Stomach (tissue), 9 donors: ENCODE data around the gene DDR1. TPM values are rescaled to one million over a fixed set of nuclear protein-coding genes. Genes with fewer than 3 reads are reported as not detected.
A peak's percentile ranks its signal among the peaks of the same experiment; 100 is the strongest.

Source experiments
- DNase-seq, 2 donors: peaks; one replicate each; pipeline versions ENCODE4 v3.0.0 to v3.0.0-alpha.2; 2013 to 2019
- H3K27ac ChIP-seq, 5 donors: fragments of 200-600 bp in 4 of 5; sonication (generic) in 4 of 5; one replicate each; pipeline ENCODE4 v1.5.1; 2013 to 2019; ENCODE audit warnings: mild to moderate bottlenecking in 1 of 5, moderate library complexity in 1 of 5
- H3K27me3 ChIP-seq, 3 donors: fragments of 200-600 bp; sonication (generic); one replicate each; pipeline ENCODE4 v1.5.1; 2017 to 2019; ENCODE audit warnings: mixed run types in 1 of 3
- H3K36me3 ChIP-seq, 4 donors: fragments of 200-600 bp; sonication (generic); 1 replicate in 3 of 4; 2 replicates in 1 of 4; pipeline ENCODE4 v1.5.1; 2016 to 2019
- H3K4me1 ChIP-seq, 4 donors: fragments of 200-600 bp; sonication (generic); one replicate each; pipeline ENCODE4 v1.5.1; 2016 to 2019
- H3K4me3 ChIP-seq, 4 donors: fragments of 200-600 bp; sonication (generic) in 3 of 4; one replicate each; pipeline ENCODE4 v1.5.1; 2016 to 2019; ENCODE audit warnings: mild to moderate bottlenecking in 1 of 4
- H3K9me3 ChIP-seq, 4 donors: fragments of 200-600 bp; sonication (generic); one replicate each; pipeline ENCODE4 v1.5.1; 2016 to 2019
- EP300 ChIP-seq: sonication (generic); formaldehyde crosslinking; IDR thresholded peaks from one replicate; pipeline ENCODE4 v1.6.1; 2017; ENCODE audit warnings: antibody characterized with exemption
- POLR2A ChIP-seq, 4 donors: fragments of 450-650 bp; IDR thresholded peaks; one replicate each; pipeline ENCODE4 v1.6.1; 2016; ENCODE audit warnings: antibody characterized with exemption in 4 of 4, control low read depth in 2 of 4, mild to moderate bottlenecking in 1 of 4, moderate library complexity in 1 of 4
- POLR2AphosphoS5 ChIP-seq, 3 donors: sonication (generic); formaldehyde crosslinking; IDR thresholded peaks; one replicate each; pipeline ENCODE4 v1.6.1; 2016; ENCODE audit warnings: antibody characterized with exemption in 3 of 3
- WGBS, 5 donors: extraction: QIAGEN DNeasy Blood & Tissue Kit in 3 of 5; methylation state at CpG; one replicate each; pipeline versions ENCODE4 v1.1.5 to v1.1.7; 2013 to 2018; 5-methylcytosine and 5-hydroxymethylcytosine counted together
- intact Hi-C: fragments of 100-400 bp; cut with DNase I; formaldehyde crosslinking; loops from one replicate; pipeline ENCODE4 v1.15.1; 2023; ENCODE audit warnings: low total_unique reads
- polyA plus RNA-seq, 3 donors: library from polyadenylated mRNA; stranded (reverse); fragments of 200-250 nt; gene quantifications; one replicate each; pipeline ENCODE4 v1.2.3, GENCODE V29; 2013
- total RNA-seq, 5 donors: library from RNA; depleted of rRNA; stranded (reverse); fragments of >200 nt; gene quantifications; one replicate each; pipeline versions ENCODE4 v1.1.0 to v1.2.3, GENCODE V29; 2014 to 2016
- TF ChIP-seq, protein P1 (sequence below), 7 experiments: fragments of 450-650 bp in 4 of 7; fragments of 200-600 bp in 3 of 7; sonication (generic) in 3 of 7; IDR thresholded peaks; one replicate each; pipeline ENCODE4 v1.5.1; 2016 to 2019; ENCODE audit warnings: antibody characterized with exemption in 7 of 7, control low read depth in 2 of 7, mild to moderate bottlenecking in 1 of 7
- donor health status: healthy with polysubstance abuse.
- donor health status: Bipolar disorder and iron deficiency.
- donor health status: healthy.

Gene DDR1
- total and polyA plus RNA-seq, 8 donors: 17.6 to 144 (median 82.4) TPM

DNA sequence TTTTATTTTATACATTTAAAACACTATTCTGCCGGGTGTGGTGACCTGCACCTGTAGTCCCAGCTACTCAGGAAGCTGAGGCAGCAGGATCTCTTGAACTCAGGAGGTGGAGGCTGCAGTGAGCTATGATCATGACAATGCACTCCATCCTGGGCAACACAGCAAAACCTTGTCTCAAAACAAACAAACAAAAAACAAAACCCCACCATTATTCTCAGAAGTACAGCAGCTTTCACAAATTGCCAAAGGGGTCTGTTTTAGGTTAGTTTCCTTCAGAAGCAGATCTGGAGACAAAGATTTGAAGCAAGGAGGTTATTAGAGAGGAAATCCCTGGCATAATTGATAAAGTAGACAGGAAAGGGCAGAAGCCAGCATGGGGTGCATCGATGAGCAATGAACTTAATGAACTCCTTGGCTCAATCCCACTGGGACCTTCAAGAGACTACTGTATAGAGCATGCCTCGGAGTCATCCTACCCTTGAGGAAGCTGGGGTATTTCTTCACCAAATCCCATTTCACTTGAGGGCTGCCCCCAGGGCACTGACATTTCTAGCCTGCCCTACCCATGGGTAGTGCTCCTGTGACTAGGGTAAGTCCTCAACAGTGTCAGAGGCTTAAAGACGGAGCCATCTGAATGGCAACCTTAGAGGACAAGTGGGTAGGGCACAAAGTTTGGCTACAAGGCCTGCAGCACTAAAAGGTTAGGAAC lies 43.2 kb upstream of the DDR1 start:
- Histone ChIP-seq H3K27ac (peak overlapping the region in 1 of 5 donors; percentile 61), H3K9me3 (no peaks in the 10 kb centered on the region), H3K36me3 (no peaks in the 10 kb centered on the region), H3K27me3 (no peaks in the 10 kb centered on the region), H3K4me1 (peaks cover 42 to 73% (median 61%) of the 10 kb centered on the region in 4 donors), H3K4me3 (no peak overlapping the region)
- TF ChIP-seq POLR2A (IDR thresholded peaks at IDR 0.05) (no peak), POLR2AphosphoS5 (IDR thresholded peaks at IDR 0.05) (no peak), EP300 (no peak)
- TF ChIP-seq, protein P1, sequence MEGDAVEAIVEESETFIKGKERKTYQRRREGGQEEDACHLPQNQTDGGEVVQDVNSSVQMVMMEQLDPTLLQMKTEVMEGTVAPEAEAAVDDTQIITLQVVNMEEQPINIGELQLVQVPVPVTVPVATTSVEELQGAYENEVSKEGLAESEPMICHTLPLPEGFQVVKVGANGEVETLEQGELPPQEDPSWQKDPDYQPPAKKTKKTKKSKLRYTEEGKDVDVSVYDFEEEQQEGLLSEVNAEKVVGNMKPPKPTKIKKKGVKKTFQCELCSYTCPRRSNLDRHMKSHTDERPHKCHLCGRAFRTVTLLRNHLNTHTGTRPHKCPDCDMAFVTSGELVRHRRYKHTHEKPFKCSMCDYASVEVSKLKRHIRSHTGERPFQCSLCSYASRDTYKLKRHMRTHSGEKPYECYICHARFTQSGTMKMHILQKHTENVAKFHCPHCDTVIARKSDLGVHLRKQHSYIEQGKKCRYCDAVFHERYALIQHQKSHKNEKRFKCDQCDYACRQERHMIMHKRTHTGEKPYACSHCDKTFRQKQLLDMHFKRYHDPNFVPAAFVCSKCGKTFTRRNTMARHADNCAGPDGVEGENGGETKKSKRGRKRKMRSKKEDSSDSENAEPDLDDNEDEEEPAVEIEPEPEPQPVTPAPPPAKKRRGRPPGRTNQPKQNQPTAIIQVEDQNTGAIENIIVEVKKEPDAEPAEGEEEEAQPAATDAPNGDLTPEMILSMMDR (IDR thresholded peaks at IDR 0.05): no peak
- WGBS, 5 donors: 69 to 78% (median 72%) methylated on average over 4 of the region's 4 CpGs
- DNase-seq: no peak
- intact Hi-C loops: no loop called here

DNA sequence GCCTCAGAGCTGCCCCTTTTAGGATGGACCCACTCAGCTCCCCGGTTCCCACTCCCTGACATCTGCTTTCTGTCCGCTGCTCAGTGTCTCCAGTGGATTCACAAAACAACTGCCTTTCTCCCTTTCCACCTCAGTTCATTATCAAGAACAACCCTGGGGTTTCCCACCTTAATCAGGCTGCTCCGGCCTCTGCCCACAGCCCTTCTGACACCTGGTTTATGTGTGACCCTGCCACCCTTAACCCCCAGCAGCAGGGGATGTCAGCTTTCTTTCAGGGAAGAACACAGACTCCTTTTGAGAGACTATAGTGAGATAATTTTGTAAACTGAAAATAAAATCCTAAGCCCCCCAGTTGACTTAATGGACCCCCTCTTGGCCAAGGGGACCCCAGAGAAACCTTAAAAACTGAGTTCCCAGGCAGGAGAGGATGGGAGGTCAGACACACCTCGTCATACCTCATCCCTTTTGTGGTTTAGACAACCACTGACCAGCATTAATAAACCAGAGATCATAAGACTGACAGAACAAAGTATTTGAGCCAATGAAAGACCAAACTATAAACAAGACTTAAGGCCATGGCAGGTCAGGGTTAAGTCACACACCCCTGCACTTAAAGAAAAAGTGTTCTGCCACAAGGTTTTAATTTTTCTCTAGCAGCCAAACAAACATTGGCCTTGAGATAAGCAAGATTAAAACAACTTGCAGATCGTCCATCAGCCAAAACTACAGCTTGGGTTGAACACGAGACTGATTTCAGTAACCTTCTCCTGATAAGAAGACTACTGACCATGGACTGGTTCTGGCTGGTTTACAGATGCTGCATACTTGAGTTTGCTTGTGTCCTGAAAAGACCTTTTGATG lies 42.4 kb upstream of the DDR1 start:
- intact Hi-C loops: no loop called here
- H3K36me3 ChIP-seq: no peaks in the 10 kb centered on the region
- H3K4me1 ChIP-seq: peaks cover 42 to 67% (median 57%) of the 10 kb centered on the region in 4 donors
- WGBS, 5 donors: 43 to 53% (median 51%) methylated on average over 6 of the region's 6 CpGs
- H3K27me3 ChIP-seq: no peaks in the 10 kb centered on the region
- peak overlapping the region in 2 of 5 donors; percentile 37 to 61 for H3K27ac ChIP-seq
- TF ChIP-seq EP300 (no peak), POLR2A (IDR thresholded peaks at IDR 0.05) (no peak), POLR2AphosphoS5 (IDR thresholded peaks at IDR 0.05) (peak in 2 of 3 donors; percentile 58 to 80)
- TF ChIP-seq, protein P1 (IDR thresholded peaks at IDR 0.05): peak in 1 of 7 experiments; percentile 6
- no peak overlapping the region for H3K4me3 ChIP-seq
- H3K9me3 ChIP-seq: no peaks in the 10 kb centered on the region
- DNase-seq: peak; percentile 33 to 46

DNA sequence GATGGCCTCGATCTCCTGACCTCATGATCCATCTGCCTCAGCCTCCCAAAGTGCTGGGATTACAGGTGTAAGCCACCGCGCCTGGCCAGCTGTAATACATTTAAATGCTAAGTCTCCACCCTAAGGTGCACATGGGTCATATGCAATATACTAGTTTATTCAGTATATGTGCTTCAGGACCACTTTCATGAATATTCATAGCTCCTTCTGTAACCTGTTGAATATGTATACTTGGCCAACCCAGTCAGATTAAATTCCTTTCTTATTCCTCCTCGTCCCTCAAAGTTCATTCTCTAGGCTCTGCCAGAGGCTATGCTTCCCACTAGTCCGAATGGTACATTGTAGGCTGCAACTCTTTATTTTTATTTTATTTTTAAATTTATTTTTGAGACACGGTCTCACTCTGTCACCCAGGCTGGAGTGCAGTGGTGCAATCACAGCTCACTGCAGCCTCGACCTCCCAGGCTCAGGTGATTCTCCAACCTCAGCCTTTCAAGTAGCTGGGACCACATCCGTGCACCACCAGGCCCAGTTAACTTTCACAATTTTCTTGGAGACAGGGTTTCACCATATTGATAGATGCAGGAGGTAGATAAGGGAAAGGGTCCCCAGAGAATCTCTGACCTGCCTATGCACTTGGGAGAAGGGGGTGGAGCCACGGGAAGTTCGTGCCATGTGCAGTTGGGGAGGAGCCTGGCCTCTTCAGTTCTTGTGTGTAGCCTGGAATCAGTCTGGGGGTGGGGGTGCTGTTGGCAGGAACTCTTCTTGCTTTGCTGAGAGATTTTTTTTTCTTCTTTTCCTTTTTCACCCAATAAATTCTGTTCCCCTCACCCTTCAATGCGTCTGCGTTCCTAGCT lies 41.3 kb upstream of the DDR1 start:
- 74 to 84% (median 78%) methylated on average over 12 of the region's 12 CpGs for WGBS, 5 donors
- H3K4me3 ChIP-seq: no peak overlapping the region
- H3K36me3 ChIP-seq: no peaks in the 10 kb centered on the region
- TF ChIP-seq EP300 (no peak), POLR2AphosphoS5 (IDR thresholded peaks at IDR 0.05) (no peak), POLR2A (IDR thresholded peaks at IDR 0.05) (no peak)
- TF ChIP-seq, protein P1 (IDR thresholded peaks at IDR 0.05): no peak
- peak in 1 of 2 donors; percentile 28 for DNase-seq
- no peaks in the 10 kb centered on the region for H3K9me3 ChIP-seq
- intact Hi-C loops: no loop called here
- H3K27ac ChIP-seq: no peak overlapping the region
- peaks cover 42 to 59% (median 52%) of the 10 kb centered on the region in 4 donors for H3K4me1 ChIP-seq
- H3K27me3 ChIP-seq: no peaks in the 10 kb centered on the region

DNA sequence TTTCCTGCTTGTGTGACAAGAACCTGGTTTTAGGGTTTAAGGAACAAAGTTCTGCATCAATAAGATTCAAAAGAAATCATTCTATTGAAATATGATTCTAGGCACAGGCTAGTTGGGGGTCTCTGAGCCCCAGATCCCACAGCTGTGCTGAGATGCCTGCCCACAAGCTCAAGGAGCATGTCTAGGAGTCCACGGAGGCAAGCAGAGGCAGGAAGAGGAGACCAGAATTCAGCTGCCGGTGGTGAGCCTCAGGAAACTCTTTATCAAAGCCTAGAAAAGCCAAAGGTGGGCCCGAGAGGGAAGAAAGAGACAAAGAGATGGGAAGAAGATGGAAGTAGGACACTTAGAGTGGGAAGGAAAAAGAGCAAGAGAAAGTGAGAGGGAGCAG lies 40.7 kb upstream of the DDR1 start:
- Histone ChIP-seq H3K27me3 (no peaks in the 10 kb centered on the region), H3K4me3 (no peak overlapping the region), H3K27ac (peak overlapping the region in 2 of 5 donors; percentile 5 to 9), H3K9me3 (no peaks in the 10 kb centered on the region), H3K4me1 (peaks cover 42 to 59% (median 50%) of the 10 kb centered on the region in 4 donors), H3K36me3 (no peaks in the 10 kb centered on the region)
- DNase-seq: no peak
- WGBS, 5 donors: 45 to 66% (median 54%) methylated on average over 3 of the region's 3 CpGs
- intact Hi-C loops: no loop called here
- TF ChIP-seq EP300: no peak
